ENCODE results near the gene RNF220. TPM values are rescaled to one million over a fixed set of nuclear protein-coding genes. Genes with fewer than 3 reads are reported as not detected.

Gene RNF220
- total and polyA plus RNA-seq, 2 experiments from 2014 or later: 77.2 to 117 TPM

GRCh38 chr1:44497422-44498170 is 92.5 kb downstream of the RNF220 start:
- Histone ChIP-seq H3K4me1 (ENCODE audit: insufficient read depth) (peaks cover 6% of the 10 kb centered on the region), H3K9me3 (ENCODE audit: low read depth) (no peaks in the 10 kb centered on the region), H3K27ac (no peak overlapping the region), H4K20me1 (ENCODE audit: insufficient read depth, poor library complexity, severe bottlenecking) (no peaks in the 10 kb centered on the region), H3K27me3 (peaks cover 50% of the 10 kb centered on the region), H3K79me2 (no peaks in the 10 kb centered on the region), H3K4me2 (no peak overlapping the region), H3K36me3 (replicated peaks; ENCODE audit: insufficient read depth, low read depth) (no peaks in the 10 kb centered on the region), H3K9me2 (replicated peaks; ENCODE audit: insufficient read depth) (no peaks in the 10 kb centered on the region), H2AFZ (no peak overlapping the region), H3K4me3 (no peak overlapping the region)
- no peak for DNase-seq (ENCODE audit: low spot score)
- 91% methylated on average over 12 of the region's 12 CpGs for WGBS (ENCODE audit: low lambda C conversion rate, missing lambda C conversion rate)
- no peak for TF ChIP-seq EZH2phosphoT487 (IDR thresholded peaks at IDR 0.05; ENCODE audit: low read depth, severe bottlenecking, unreplicated experiment)
- no peak for TF ChIP-seq CTCF (IDR thresholded peaks at IDR 0.05; ENCODE audit: poor library complexity)
- no peak for TF ChIP-seq EZH2 (IDR thresholded peaks at IDR 0.05; ENCODE audit: borderline replicate concordance)

DNA sequence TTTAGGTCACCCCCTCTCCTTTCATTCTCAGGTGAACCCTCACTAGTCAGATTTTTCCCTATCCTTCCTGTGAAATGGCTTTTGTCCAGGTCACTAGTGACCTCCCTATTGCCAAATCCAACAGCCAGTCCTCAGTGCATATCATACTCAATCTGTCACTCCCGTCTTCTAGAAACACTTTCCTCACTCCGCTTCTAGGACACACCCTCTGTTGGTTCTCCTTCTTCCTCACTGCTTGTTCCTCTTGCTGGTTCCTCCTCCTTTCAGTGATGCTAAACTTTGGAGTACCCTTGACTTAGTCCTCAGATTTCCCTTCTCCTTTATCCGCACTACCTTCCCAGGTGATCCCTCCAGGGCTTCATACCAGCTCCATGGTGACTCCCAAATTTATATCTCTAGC is 94.3 kb downstream of the RNF220 start:
- no peak overlapping the region for H3K4me3 ChIP-seq
- H3K9me3 ChIP-seq (ENCODE audit: low read depth): no peaks in the 10 kb centered on the region
- H3K27me3 ChIP-seq: peaks cover 50% of the 10 kb centered on the region
- H3K36me3 ChIP-seq (replicated peaks; ENCODE audit: insufficient read depth, low read depth): no peaks in the 10 kb centered on the region
- 89% methylated on average over 3 of the region's 3 CpGs for WGBS (ENCODE audit: low lambda C conversion rate, missing lambda C conversion rate)
- H3K4me2 ChIP-seq: no peak overlapping the region
- peaks cover 6% of the 10 kb centered on the region for H3K4me1 ChIP-seq (ENCODE audit: insufficient read depth)
- H3K9me2 ChIP-seq (replicated peaks; ENCODE audit: insufficient read depth): no peaks in the 10 kb centered on the region
- H4K20me1 ChIP-seq (ENCODE audit: insufficient read depth, poor library complexity, severe bottlenecking): no peaks in the 10 kb centered on the region
- no peaks in the 10 kb centered on the region for H3K79me2 ChIP-seq
- H3K27ac ChIP-seq: no peak overlapping the region
- DNase-seq (ENCODE audit: low spot score): no peak
- H2AFZ ChIP-seq: no peak overlapping the region
- TF ChIP-seq EZH2phosphoT487 (IDR thresholded peaks at IDR 0.05; ENCODE audit: low read depth, severe bottlenecking, unreplicated experiment) (no peak), EZH2 (IDR thresholded peaks at IDR 0.05; ENCODE audit: borderline replicate concordance) (no peak), CTCF (IDR thresholded peaks at IDR 0.05; ENCODE audit: poor library complexity) (no peak)

- H2AFZ ChIP-seq: no peak overlapping the region
Observed at GRCh38 chr1:44500181-44501046, 95.4 kb downstream of the RNF220 start.

More at GRCh38 chr1:44500181-44501046, 95.4 kb downstream of the RNF220 start:
- Histone ChIP-seq H3K79me2 (no peaks in the 10 kb centered on the region), H3K4me1 (ENCODE audit: insufficient read depth) (peaks cover 6% of the 10 kb centered on the region), H3K36me3 (replicated peaks; ENCODE audit: insufficient read depth, low read depth) (no peaks in the 10 kb centered on the region), H4K20me1 (ENCODE audit: insufficient read depth, poor library complexity, severe bottlenecking) (no peaks in the 10 kb centered on the region), H3K9me3 (ENCODE audit: low read depth) (no peaks in the 10 kb centered on the region), H3K9me2 (replicated peaks; ENCODE audit: insufficient read depth) (no peaks in the 10 kb centered on the region), H3K27me3 (peaks cover 42% of the 10 kb centered on the region), H3K4me3 (no peak overlapping the region), H3K27ac (no peak overlapping the region), H3K4me2 (peak overlapping the region; percentile 63)
- TF ChIP-seq EZH2 (IDR thresholded peaks at IDR 0.05; ENCODE audit: borderline replicate concordance): no peak
- no peak for TF ChIP-seq EZH2phosphoT487 (IDR thresholded peaks at IDR 0.05; ENCODE audit: low read depth, severe bottlenecking, unreplicated experiment)
- TF ChIP-seq CTCF (IDR thresholded peaks at IDR 0.05; ENCODE audit: poor library complexity): peak; percentile 36
- 30% methylated on average over 17 of the region's 17 CpGs for WGBS (ENCODE audit: low lambda C conversion rate, missing lambda C conversion rate)
- DNase-seq (ENCODE audit: low spot score): peak; percentile 42
